Stimulated activated naive CD8-positive, alpha-beta T cell treated with anti-CD3 and anti-CD28 coated beads, Interleukin-15, Interleukin-2, amounts not matched to agents 100 ng/mL and 50 ng/mL, for 24 hours (primary cell): ENCODE results near the gene ALDH2.
"Not testable (repeated sequence)": the region's sequence is repeated elsewhere in the genome, so short reads cannot be mapped to it uniquely, and the experiment has no call there.

Experiments
- H3K27ac Mint-ChIP-seq: one replicate; pipeline ENCODE4 v1.8.0; 2021; ENCODE audit warnings: mild to moderate bottlenecking, mixed read lengths
- H3K27me3 Mint-ChIP-seq: one replicate; pipeline ENCODE4 v1.8.0; 2021; ENCODE audit warnings: mixed read lengths
- H3K36me3 Mint-ChIP-seq: one replicate; pipeline ENCODE4 v1.8.0; 2021; ENCODE audit warnings: low read depth, mixed read lengths
- H3K4me1 Mint-ChIP-seq: one replicate; pipeline ENCODE4 v1.8.0; 2021; ENCODE audit warnings: low read depth, mixed read lengths
- H3K4me3 Mint-ChIP-seq: one replicate; pipeline ENCODE4 v1.8.0; 2021; ENCODE audit warnings: mild to moderate bottlenecking, mixed read lengths
- H3K9me3 Mint-ChIP-seq: one replicate; pipeline ENCODE4 v1.8.0; 2021; ENCODE audit warnings: mixed read lengths

Gene ALDH2

DNA sequence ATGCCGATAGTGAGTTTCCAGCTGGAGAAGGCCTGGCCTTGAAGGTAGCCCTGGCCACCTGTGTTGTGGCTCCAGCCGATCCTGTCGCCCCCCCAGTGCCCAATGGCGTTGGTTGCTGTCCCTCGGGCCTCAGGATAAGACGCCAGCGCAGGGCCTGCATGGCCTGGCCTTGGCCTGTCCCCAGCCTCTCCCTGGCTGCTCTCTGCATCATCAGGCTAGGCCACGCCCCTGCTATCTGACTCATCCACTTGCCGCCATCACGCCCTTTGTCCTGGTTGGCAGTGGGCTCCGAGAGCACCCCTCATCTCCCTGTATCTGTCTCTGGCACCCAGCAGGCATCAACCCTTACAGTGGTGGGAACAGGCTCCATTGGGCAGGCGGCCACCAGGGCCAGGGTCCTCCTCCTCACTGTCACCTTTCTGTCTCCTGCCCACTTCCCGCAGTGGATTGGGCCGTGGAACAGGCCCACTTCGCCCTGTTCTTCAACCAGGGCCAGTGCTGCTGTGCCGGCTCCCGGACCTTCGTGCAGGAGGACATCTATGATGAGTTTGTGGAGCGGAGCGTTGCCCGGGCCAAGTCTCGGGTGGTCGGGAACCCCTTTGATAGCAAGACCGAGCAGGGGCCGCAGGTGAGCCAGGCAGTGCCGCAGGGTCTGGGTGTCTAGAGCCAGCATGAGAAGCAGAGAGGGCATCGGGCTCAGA lies 25.6 kb downstream of the ALDH2 start:
- Mint-ChIP-seq H3K4me1 (no peaks in the 10 kb centered on the region), H3K9me3 (no peaks in the 10 kb centered on the region), H3K36me3 (no peaks in the 10 kb centered on the region), H3K27me3 (no peaks in the 10 kb centered on the region), H3K4me3 (no peak overlapping the region), H3K27ac (no peak overlapping the region)

DNA sequence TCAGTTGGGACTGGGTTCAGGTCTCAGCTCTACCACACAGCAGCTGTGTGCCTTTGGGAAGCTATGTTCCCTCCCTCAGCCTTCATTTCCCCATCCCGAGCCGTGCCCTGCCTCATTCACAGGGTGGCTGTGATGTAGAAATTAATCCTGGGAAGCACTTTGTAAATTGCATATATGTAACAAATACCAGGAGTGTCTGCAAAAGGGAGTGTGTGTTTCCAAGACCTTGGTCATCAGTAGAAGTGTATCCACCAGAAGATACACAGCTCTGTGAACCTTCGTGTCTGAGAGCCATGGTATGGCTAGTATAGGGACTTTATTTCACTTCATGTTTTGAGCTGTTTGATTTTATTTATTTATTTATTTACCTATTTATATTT lies 26.1 kb downstream of the ALDH2 start:
- H3K9me3 Mint-ChIP-seq = no peaks in the 10 kb centered on the region
- H3K4me1 Mint-ChIP-seq = no peaks in the 10 kb centered on the region
- H3K27me3 Mint-ChIP-seq = no peaks in the 10 kb centered on the region
- no peak overlapping the region for H3K4me3 Mint-ChIP-seq
- no peaks in the 10 kb centered on the region for H3K36me3 Mint-ChIP-seq
- no peak overlapping the region for H3K27ac Mint-ChIP-seq

DNA sequence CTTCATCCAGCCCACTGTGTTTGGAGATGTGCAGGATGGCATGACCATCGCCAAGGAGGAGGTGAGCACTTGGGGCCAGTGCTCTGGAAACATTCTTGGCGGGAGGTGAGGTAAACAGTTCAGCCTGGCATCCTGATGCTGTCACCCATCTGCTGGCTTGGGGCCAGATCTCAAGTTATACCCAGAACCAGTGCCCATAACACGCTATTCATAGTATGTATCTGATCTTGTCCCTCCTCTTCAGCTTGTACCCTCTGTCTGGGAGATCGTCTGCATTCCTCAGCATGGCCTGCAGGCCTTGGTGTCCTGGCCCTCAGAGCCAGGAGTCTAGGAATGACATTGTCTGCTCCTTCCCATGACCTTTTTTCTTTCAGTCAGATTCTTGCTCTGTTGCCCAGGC lies 31.4 kb downstream of the ALDH2 start:
- Mint-ChIP-seq H3K9me3 (no peaks in the 10 kb centered on the region), H3K27ac (no peak overlapping the region), H3K27me3 (no peaks in the 10 kb centered on the region), H3K36me3 (no peaks in the 10 kb centered on the region), H3K4me1 (no peaks in the 10 kb centered on the region), H3K4me3 (no peak overlapping the region)

DNA sequence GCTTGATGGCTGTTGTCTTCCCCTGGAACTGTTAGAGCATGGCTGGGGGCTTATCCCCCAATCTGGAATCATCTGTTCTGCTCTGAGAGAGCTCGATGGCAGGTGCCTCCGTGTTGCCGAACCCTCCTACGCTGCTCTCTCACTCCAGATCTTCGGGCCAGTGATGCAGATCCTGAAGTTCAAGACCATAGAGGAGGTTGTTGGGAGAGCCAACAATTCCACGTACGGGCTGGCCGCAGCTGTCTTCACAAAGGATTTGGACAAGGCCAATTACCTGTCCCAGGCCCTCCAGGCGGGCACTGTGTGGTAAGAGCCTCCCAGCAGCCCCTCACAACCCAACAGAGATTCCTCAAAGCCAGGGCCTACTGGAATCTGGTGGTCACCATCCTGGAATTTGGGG lies 33.0 kb downstream of the ALDH2 start:
- Mint-ChIP-seq H3K27me3 (no peaks in the 10 kb centered on the region), H3K4me3 (no peak overlapping the region), H3K27ac (no peak overlapping the region), H3K9me3 (no peaks in the 10 kb centered on the region), H3K4me1 (no peaks in the 10 kb centered on the region), H3K36me3 (no peaks in the 10 kb centered on the region)

DNA sequence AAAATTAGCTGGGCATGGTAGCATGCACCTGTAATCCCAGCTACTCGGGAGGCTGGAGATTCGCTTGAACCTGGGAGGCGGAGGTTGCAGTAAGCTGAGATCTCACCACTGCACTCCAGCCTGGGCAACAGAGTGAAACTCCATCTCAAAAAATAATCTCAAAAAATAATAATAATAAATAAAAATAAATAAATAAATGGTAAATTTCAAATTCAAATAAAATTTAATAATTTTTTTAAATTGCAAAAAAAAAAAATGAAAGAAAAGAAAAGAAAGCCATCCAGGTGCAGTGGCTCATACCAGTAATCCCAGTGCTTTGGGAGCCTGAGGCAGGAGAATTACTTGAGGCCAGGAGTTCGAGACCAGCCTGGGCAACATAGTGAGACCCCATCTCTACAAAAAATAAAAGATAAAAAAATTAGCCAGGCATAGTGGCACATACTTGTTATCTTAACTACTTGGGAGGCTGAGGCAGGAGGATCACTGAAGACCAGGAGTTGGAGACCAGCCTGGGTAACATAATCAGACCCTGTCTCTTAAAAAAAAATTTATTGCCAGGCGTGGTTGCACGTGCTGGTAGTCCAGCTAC lies 36.4 kb downstream of the ALDH2 start:
- Mint-ChIP-seq H3K36me3 (no peaks in the 10 kb centered on the region), H3K27ac (no peak overlapping the region), H3K4me1 (no peaks in the 10 kb centered on the region), H3K4me3 (no peak overlapping the region), H3K27me3 (no peaks in the 10 kb centered on the region), H3K9me3 (no peaks in the 10 kb centered on the region)

- Mint-ChIP-seq H3K9me3 (no peaks in the 10 kb centered on the region), H3K27me3 (no peaks in the 10 kb centered on the region), H3K27ac (no peak overlapping the region), H3K36me3 (no peaks in the 10 kb centered on the region), H3K4me3 (no peak overlapping the region), H3K4me1 (no peaks in the 10 kb centered on the region)
Observed at GRCh38 chr12:111803851-111804250, 37.1 kb downstream of the ALDH2 start.

DNA sequence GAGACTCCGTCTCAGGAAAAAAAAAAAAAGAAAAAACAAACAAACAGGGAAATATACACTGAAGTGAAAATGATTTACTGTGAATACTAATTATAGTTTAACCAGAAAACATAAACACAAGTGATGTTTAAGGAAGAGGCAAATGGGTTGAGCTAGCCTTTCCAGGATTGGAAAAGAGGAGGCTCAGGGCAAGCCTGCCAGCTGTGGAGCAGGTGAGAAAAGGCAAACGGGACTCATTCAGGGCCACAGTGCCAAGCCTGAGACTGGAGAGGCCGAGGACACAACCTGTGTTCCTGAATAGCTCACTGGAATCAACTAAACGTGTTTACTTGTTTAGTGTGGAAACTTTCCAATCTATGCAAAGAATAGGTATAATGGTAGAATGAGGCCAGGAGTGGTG lies 39.6 kb downstream of the ALDH2 start:
- Mint-ChIP-seq H3K27me3 (no peaks in the 10 kb centered on the region), H3K27ac (no peak overlapping the region), H3K9me3 (no peaks in the 10 kb centered on the region), H3K36me3 (no peaks in the 10 kb centered on the region), H3K4me1 (no peaks in the 10 kb centered on the region), H3K4me3 (no peak overlapping the region)

GRCh38 chr12:111807232-111807631 lies 40.5 kb downstream of the ALDH2 start:
- H3K36me3 Mint-ChIP-seq = no peaks in the 10 kb centered on the region
- H3K4me1 Mint-ChIP-seq = no peaks in the 10 kb centered on the region
- peak overlapping the region; percentile 42 for H3K27ac Mint-ChIP-seq
- no peaks in the 10 kb centered on the region for H3K27me3 Mint-ChIP-seq
- no peaks in the 10 kb centered on the region for H3K9me3 Mint-ChIP-seq
- H3K4me3 Mint-ChIP-seq = no peak overlapping the region

DNA sequence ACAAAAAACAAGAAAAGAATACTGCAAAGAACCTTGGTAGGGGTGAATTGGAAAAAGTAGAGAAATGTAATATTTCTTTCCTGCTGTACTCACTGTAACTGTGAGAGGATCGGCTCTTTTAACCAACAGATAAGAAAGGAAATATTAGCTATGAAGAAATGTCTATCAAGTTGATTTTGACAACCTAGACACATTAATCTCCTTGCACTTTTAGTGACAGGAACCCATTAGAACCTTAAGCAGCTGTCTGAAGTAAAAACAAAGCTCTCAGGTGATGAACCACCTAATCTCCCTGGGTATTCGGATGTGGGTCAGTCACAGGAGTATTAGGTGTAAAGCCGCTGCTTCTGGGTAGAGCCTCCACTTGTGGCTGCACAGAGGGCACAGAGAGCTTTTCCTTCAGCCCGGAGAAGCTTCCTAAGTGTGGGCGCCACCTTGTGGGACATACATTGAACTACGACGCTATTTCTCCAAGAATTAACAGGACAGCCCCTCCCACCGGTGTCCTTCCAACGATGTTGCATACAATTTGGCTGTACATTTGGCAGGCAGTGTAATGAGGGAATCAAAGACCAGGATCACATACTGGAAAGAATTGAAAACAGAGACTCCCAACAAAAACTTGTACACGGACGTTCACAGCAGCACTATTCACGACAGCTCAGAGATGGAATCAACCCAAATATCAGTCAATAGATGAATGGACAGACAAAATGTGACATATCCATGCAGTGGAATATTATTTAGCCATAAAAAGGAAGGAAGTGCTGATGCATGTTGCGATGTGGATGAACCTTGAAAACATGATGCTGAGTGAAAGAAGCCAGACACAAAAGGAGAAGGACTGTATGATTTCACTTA lies 46.4 kb downstream of the ALDH2 start:
- no peak overlapping the region for H3K4me3 Mint-ChIP-seq
- H3K27ac Mint-ChIP-seq = no peak overlapping the region

GRCh38 chr12:111816065-111816615 lies 49.4 kb downstream of the ALDH2 start:
- Mint-ChIP-seq H3K27me3 (peaks cover 7% of the 10 kb centered on the region), H3K27ac (no peak overlapping the region), H3K4me1 (peaks cover 9% of the 10 kb centered on the region), H3K9me3 (no peaks in the 10 kb centered on the region), H3K4me3 (no peak overlapping the region), H3K36me3 (no peaks in the 10 kb centered on the region)

More for the DNA sequence above, 46.4 kb downstream of the ALDH2 start:
- Mint-ChIP-seq H3K27me3 (peaks cover 3% of the 10 kb centered on the region), H3K9me3 (no peaks in the 10 kb centered on the region), H3K36me3 (no peaks in the 10 kb centered on the region), H3K4me1 (peaks cover 9% of the 10 kb centered on the region)

DNA sequence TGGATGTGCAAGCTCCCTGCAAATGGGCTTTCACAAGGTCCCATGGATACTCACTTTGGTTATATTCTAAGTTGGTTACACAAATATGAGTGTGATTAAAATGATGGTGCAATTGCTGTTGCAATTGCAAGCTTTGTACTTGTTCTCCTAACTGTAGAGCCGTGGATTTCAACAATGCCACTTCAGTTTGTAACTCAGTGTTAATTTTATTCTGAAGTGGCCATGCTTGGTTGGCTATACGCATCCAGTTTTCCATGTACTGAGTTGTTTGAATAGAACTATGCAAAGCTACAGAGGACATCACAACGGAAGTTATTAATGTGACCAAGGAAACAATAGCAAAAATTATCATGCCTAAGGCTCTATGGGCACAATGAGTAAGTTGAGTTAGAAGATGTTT lies 50.2 kb downstream of the ALDH2 start:
- not testable (repeated sequence) for H3K9me3 Mint-ChIP-seq, H3K36me3 Mint-ChIP-seq, H3K4me3 Mint-ChIP-seq, H3K27me3 Mint-ChIP-seq, H3K4me1 Mint-ChIP-seq, H3K27ac Mint-ChIP-seq

DNA sequence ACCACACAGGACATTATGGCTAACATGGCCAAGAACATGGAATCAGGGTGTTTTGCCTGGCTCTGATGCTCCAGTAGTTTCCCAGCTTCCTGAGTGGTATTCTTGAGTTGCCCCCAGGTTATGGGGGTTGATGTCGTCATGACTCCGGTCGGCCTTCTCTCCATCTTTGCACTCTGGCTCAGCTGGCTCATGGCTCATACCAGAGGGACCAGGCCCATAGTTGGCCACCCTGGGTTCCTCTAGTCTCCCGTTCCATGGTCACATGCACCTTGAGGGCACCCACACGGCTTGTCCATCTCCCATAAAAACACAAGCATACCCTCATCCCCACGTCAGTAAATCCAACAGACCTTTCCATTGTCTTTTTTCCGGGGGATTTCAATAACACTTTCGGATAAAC lies 51.6 kb downstream of the ALDH2 start:
- H3K36me3 Mint-ChIP-seq = no peaks in the 10 kb centered on the region
- H3K27me3 Mint-ChIP-seq = peaks cover 16% of the 10 kb centered on the region
- H3K4me1 Mint-ChIP-seq = peaks cover 1% of the 10 kb centered on the region

GRCh38 chr12:111819191-111820158 lies 52.7 kb downstream of the ALDH2 start:
- Mint-ChIP-seq H3K36me3 (no peaks in the 10 kb centered on the region), H3K4me1 (no peaks in the 10 kb centered on the region), H3K9me3 (no peaks in the 10 kb centered on the region), H3K27ac (no peak overlapping the region), H3K27me3 (peaks cover 23% of the 10 kb centered on the region), H3K4me3 (no peak overlapping the region)

More for the DNA sequence above, 51.6 kb downstream of the ALDH2 start:
- H3K27ac Mint-ChIP-seq = no peak overlapping the region
- H3K9me3 Mint-ChIP-seq = no peaks in the 10 kb centered on the region
- no peak overlapping the region for H3K4me3 Mint-ChIP-seq

GRCh38 chr12:111820828-111821227 lies 54.1 kb downstream of the ALDH2 start:
- H3K4me1 Mint-ChIP-seq, H3K36me3 Mint-ChIP-seq, H3K4me3 Mint-ChIP-seq: not testable (repeated sequence)

More at GRCh38 chr12:111820828-111821227, 54.1 kb downstream of the ALDH2 start:
- H3K27me3 Mint-ChIP-seq = peaks cover 25% of the 10 kb centered on the region
- not testable (repeated sequence) for H3K27ac Mint-ChIP-seq, H3K9me3 Mint-ChIP-seq
